Measurements from ENCODE around the gene FYB1.
"Not testable (repeated sequence)": the region's sequence is repeated elsewhere in the genome, so short reads cannot be mapped to it uniquely, and the experiment has no call there.

The FYB1 gene

DNA sequence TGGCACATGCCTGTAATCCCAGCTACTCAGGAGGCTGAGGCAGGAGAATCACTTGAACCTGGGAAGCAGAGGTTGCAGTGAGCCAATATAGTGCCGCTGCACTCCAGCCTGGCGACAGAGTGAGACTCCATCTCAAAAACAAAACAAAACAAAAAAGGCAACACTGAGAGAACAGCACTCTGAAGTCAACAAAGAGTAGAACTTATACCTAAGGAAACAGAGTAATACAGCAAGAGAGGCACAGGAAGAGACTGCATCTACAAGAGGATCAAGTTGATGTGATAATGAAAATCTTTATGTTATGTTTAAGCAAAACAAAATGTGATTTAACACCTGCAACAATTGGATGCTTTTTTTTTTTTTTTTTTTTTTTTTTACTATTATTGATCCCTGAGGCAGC lies 33.1 kb downstream of the FYB1 start:
- DNase-seq: no peak

DNA sequence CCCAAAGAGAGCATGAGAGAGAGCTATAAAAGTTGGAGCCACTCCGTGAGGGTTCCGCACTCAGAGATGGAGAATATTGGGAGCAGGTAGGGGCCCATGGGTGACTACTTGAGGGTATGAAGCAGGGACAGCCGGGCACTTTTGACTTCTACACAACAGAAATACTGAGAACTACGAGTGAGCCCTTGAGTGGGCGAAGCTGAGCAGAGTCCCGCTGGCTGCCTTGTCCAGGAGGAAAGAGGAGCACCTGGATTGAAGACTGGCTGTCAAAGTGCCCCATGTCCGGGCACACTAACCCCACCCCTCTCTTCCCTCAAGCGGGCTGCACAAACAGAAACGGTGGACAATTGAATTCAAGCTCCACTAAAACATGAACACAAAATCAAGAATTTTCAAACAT lies 33.6 kb downstream of the FYB1 start:
- no peak for DNase-seq

DNA sequence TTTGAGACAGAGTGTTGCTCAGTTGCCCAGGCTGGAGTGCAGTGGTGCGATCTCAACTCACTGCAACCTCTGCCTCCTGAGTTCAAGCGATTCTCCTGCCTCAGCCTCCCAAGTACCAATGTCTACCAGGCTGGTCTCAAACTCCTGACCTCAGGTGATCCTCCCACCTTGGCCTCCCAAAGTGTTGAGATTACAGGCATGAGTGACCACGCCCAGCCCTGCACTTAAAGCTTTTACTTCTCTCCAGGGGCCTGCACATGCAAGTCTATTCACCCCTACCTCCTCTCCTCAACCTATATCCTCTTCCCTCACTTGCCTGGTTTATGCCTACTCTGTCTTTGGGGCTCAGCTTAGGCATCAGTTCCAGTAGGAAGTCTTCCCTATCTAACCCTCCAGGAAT lies 39.8 kb downstream of the FYB1 start:
- DNase-seq: not testable (repeated sequence)

DNA sequence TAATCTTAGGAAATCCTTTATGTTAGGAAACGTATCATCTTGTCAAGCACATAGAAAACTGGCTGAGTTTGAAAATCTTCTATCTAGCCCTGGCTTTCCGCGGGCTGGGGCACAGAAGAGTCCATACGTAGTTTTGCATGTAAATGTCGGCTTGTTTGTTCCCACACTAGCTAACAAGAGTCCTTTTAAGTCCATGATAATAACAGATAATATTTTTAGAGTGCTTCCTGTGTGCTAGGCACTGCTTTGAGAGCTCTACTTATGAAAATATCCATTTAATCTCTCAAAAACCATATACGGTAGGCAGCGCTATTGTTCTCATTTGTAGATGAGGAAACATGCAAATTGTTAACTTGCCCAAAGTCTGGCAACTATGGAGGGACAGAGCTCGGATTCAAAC lies 40.5 kb downstream of the FYB1 start:
- DNase-seq: no peak

DNA sequence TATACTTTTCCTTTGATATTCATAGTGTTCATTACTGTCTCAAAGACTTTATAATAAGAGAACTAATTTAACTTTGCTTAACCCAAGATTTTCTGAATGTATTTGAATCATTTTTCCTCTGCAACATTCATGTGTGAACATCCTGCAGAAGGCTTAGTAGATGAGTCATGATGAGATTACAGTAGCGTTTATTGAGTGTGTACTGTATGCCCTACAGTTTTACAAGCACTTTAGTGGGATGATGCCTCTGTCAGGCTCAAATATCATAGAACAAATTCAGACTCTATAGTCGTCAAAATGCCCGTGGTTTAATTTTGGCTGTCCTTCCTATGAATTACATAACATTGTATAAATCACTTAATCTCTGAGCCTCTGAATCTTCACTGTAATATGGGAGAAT lies 41.2 kb downstream of the FYB1 start:
- no peak for DNase-seq

DNA sequence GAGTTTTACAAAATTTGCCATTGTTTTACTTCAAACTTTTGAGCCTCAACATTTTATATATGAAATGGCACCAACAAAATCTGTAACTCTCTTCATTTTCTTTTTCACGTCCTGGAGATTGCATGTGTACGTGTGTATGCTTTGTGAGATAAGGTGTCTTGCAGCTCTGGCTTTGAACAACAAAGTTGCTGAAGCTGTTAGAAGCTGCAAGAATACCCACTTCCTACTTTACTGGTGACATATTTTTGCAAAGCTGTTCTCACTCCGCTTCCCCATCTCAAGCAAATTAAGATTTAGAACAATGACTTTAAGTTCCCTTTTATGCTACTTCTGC lies 41.8 kb downstream of the FYB1 start:
- DNase-seq: no peak

DNA sequence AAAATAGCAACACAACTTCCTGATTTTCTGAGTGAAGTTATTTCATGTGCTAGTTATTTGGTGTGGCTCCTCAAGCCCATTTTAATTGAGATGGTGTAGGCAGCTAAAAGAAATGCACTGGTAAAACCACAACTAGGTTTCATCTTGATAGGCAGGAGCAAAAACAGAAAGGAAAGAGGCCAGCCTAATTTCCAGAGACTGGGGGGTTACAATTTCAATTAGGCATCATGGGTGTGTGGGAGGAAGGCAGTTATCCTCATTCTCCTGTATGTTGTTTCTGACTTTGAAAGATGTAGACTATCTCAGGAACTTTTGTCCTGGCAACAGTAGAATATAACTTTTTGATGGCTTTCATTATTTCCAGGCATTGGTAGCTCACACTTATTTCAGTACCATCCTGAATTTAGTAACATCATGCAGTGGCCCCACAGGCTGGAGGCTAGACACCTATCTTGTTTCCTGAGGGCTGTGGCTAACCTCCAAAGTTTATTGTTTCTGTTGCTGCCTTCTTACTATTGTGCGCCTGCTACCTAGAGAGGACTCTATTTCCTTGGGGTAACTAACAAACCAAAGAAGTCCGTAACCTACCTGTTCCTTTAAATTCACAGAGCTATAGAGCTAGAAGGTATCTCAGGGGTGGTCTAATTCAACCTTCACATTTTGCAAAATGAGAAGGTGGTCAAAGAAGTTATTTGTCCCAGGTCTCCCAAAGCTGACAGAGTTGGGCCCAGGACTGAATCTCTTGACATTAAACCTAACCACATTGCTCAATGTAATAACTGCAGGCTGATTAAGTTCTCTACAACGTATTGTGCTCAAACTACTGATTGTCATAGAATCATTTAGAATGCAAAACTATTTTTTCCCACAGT lies 42.4 kb downstream of the FYB1 start:
- no peak for DNase-seq

DNA sequence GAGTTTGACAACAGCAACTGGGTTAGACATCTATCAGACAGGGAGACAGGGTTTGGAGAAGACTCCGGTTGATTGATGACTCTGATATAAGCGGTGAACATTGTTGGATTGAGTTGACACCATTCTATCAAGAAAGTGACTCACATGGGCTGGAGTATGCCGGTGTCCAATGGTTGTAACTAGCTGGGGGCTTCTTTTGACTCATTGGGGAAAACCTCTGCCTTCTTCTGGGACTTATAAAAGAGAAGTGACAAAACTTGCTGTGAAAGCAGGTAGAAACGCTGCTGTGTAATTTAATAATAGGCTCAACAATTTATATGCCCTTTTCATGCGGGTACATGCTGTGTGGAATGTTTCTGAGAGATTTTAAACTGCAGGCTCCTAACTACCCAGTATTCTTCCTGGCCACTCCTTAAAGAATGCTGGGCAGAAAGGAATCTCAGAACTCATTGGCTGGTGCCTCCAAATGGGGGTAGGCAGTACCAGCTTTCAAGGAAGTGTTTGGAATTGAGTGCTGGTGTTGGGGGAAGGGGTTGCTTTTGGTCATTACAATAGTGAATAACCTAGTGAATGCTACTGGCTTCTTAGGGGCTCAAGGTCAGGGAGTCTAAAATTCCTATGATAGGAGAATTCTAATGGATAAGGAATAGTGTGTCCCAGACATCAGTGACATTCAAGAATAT lies 43.9 kb downstream of the FYB1 start:
- no peak for DNase-seq

DNA sequence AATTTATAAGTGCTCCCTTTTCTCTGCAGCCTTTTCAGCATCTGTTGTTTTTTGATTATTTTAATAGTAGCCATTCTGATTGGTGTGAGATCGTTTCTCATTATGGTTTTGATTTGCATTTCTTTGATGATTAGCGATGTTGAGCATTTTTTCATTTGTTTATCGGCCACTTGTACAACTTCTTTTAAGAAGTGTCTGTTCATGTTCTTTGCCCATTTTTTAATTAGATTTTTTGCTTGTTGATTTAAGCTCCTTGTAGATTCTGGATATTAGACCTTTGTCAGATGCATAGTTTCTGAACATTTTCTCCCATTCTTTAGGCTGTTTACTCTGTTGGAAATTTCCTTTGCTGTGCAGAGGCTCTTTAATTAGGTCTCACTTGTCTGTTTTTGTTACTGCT lies 46.3 kb downstream of the FYB1 start:
- DNase-seq: no peak

DNA sequence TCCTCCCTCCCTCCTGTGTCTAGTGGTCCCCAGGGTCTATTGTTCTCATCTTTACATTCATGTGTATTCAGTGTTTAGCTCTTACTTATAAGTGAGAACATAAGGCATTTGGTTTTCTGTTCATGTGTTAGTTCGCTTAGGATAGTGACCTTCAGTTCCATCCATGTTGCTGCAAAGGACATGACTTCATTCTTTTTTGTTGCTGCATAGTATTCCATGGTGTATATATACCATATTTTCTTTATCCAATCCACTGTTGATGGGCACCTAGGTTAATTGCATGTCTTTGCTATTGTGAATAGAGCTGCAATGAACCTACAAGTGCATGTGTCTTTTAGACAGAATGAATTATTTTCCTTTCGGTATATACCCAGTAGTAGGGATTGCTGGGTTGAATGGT lies 46.8 kb downstream of the FYB1 start:
- no peak for DNase-seq

DNA sequence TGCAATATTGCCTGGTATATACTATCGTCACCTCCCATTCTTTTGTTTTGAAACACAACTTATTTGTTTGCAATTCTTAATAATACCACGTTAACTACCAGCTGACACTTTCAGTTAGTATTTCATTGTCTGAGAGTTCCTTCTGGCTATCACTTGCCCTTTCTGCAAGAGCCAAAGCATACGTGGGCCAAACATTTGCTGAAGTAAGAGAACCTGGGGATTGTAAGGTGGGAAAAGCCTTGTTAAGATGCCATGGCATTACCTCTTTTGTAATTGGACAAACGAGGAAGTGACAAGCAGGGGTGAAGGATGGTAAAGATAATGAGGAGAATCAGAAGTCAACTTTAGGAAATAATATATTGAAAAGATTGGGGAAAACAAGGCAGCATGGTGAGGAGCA lies 47.7 kb downstream of the FYB1 start:
- no peak for DNase-seq

DNA sequence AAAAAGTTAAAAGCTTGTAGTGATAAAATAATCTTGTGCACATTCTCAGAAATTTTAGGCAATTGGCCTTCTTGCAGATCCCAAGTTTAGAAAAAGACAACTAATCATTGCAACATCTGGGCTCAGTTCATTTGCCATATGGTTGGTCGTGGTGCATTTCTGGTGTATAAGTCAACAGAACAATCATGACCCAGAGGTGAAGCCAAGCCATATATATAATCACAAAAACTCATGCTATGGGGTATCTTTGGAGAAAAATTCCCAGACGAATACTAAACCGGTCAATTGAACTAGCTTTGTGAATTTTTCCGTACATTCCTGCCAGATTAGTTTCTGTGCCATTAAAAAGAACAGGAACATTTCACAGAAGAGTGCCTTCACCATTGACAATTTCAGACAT lies 50.3 kb downstream of the FYB1 start:
- no peak for DNase-seq

DNA sequence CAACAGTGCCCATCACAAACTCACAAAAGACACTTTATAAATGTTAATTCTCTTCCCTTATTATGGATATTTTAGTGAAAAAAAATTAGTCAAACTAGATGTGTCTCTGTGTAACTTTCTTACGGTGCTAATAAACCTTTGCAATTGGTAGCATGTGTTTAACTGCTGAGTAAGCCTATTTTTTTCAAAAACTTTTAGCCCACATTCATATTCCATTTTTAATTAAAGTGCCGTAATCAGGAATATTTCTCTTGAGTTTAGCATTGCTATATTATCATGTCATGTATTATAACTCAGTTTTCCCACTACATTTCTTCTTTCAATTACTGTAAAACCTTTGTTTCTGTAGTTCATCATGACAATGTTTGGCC lies 51.4 kb downstream of the FYB1 start:
- no peak for DNase-seq

DNA sequence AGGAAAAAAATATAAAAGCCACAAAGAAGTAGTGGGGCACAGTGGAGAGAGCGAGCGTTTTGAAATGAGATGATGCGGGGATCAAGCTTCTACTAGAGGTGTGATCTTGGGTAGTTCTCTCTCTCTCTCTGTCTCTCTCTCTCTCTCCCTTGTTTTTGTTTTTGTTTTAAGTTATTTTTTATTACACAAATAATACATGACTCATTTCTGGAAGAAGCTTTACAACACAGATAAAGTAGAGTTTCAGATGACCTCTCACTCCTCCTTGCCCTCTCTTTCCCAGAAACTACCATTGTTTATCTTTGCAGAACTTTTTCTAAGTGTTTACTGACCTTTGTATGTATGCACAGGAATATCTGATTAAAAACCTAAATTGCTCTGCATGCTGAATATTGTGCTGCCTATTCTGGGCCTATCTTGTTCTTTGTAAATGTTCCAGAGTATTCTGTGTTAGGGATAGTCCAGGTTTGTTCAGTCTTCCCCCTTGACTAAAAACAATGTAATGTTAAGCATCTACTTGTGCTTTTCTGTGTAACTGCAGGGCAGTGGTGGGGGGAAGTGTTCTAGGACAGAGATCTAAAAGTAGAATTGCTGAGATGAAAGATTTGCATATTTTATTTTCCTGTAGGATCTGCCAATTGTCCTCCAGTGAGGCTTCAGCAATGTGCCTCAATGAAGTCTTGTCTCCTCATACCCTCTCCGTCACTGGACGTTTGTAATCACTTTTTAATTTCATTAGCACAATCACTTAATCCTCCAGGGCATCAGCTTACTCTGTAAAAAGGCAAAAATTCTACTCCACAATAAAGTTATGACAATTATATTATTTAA lies 52.0 kb downstream of the FYB1 start:
- DNase-seq: no peak

DNA sequence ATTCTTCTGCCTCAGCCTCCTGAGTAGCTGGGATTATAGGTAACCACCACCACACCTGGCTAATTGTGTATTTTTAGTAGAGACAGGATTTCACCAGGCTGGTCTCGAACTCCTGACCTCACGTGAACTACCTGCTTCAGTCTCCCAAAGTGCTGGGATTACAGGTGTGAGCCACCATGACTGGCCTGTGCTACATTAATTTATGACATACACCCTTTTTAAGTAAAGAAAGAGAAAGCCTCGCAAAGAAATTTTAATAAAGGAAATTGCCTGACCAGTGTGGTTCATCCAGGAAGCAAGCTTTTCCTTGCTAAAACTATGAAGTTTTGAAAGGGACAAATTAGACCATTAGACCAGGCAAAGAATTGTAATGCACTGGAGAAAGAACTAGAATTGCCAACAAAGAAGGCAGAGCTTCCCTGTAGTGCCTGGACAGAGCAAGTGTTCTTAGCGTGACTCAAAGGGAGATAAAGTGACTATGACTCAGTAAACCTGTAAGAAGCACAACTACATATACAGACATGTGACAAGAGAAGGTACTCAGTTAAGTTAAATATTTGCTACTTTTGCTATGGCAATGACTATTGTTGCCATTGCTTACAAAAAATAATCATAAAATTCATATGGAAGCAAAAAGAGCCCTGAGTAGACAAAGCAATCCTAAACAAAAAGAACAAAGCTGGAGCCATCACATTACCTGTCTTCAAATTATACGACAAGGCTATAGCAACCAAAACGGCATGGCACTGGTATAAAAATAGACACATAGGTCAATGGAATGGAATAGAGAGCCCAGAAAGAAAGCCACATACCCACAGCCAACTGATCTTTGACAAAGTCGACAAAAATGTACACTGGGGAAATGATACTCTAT lies 54.6 kb downstream of the FYB1 start:
- no peak for DNase-seq

DNA sequence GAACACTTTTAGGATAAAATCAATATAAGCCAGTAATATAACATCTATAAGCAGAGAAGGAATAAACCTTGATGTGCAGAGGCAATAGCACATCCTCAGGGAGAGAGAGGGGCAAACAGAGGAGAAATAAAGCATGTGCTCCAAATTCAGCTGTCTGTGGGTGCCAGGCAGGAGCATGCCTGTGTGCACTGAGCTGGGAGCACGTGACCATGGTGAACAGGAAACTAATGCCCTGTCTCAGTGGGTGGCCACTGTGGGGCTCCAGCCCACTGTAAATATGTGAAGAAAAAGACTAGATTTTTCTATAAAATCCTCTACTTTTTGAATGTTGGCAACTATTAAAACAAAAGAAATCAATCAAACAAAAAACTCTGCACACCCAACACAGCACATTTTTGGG lies 55.3 kb downstream of the FYB1 start:
- no peak for DNase-seq

DNA sequence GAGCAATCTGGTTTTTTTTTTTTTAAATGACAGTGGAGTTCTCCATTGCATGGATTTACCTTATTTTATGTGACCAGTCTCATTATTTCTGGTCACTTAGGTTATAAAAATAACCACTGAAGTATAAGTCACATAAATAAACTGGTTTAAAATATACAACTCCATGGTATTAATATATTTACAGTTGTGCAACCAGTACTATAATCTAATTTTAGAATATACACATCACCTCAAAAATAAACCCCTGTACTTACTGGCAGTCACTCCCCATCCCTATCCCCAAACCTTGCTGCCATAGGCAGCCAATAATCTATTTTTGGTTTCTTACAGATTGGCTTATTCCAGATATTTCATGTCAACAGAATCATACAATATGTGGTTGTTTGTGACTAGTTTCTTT lies 57.8 kb downstream of the FYB1 start:
- no peak for DNase-seq

DNA sequence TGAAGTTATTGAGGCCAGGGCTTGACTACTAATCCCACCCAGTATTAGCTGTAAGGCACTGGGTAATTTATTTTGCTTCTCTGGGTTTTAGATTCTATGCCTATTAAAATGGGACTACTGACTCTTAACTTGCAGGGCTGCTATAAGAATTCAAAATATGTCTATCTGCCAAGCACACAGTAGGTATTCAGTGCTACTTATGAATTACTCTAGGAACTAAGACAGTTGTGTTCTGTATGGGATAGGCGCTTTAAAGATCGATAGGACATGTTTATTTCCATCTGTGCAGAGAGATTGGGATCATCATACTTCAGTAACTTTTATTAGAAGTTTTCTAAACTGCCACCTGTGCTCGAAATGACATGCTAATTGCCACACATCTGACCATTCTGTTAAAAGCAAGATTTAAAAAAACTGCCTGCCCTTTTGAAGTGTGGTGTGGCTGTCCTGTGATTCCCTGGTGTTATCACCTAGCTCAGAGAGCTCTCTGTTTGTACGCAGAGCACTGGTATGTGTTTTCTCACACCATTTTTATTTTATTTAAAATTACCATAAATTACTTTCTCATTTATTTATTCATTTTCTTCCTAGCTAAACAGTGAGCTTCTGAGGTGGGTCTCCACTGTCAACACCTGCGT lies 58.7 kb downstream of the FYB1 start:
- no peak for DNase-seq

DNA sequence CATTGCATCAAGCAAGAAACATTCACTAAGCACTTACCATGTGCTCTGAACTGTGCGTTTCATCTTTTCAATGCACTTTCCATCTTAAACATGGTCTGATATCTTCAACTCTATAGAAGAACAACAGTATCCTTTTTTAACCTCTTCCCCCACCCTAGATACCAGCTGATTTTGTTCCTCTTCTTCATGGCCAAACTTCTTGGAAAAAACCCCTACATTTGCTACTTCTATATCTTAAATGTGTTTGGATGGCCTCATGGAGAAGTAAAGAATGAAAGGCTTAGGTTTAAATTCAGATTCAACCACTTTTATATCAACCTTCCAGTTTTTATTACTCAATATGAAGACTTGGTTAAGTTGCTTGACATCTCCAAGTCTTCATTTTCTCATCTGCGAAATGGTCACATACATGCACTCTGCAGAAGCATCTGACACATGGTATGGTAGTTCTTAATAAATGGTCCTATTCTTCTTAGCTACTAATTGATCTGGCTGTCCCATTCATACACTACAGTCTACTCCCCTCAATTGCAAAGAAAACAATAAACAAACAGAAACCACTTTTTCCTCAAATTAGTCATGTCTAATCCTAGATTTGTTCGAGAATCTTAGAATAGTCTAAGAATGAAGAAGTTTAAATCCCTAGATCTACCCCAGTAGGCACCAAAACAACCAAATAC lies 59.4 kb downstream of the FYB1 start:
- no peak for DNase-seq

DNA sequence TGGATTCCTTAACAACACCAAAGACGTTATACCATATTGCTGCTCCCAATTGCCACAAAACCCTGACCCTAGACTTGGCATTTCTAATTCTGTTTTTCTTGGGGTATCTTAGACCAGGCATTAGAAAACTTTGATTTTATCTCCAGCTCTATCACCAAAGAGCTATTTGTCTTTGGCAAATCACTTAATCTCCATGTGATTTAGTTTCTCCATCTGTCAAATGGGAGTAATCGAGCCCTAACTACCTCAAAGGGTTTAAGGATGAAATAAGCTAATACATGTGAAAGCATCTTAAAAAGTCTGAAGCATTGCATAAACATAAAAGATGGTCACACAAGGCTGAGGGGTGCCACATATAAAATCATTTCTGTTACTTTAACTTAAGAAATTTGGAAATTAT lies 60.6 kb downstream of the FYB1 start:
- no peak for DNase-seq

DNA sequence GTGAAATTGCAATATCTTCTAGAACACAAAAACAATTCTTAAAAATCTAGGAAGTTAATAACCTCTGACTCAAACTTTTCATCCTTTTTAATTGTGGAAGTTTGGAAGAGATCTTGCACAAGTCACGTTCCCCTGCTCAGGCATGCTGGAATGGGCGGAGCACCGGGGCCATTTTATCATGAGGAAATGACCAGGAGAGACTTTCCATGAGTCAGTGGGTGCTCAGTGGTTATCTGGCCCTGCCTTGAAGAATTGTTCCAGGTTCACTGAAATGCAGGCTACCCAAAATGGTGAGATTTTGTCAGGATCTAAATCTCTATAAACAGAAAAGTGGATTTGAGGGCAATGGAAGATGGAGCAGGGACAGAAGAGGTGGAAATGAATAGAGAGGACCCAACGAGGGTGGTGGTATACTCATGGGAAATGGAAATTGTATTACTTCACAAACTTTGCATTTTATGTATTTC lies 61.2 kb downstream of the FYB1 start:
- no peak for DNase-seq

DNA sequence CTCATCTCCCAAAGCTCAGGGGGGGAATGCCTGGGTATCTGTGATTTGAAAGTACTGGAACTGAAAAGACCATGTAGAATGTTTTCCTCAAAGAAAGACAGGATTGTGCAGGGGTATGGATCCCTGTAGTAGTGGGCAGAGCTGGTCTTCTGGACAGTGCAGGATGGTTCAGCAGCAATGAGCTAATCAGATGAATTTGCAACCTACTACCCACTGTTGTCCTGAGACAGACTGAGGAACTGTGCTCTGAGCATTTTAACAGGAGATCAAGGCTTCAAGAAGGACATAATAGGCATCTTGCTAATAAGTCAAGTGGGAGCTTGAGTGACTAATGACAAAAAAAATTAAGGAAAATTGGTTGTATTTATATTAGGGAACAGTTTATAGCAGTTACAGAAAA lies 61.7 kb downstream of the FYB1 start:
- no peak for DNase-seq

Measured in retina (tissue), 1 donor.